Measurements from ENCODE around the gene TUBA4A.
"Not testable (repeated sequence)": the region's sequence is repeated elsewhere in the genome, so short reads cannot be mapped to it uniquely, and the experiment has no call there.

DNA sequence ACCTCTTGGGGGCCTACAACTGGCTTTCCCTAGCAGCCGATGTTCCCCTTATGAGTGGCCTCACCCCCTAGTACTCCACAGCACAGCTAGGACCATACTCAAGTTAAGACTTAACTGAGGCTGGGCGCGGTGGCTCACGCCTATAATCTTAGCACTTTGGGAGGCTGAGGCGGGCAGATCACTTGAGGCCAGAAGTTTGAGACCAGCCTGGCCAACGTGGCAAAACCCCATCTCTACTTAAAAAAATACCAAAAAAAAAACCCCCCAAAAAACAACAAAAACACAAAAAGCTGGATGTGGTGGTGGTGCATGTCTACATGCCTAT lies 33.4 kb upstream of the TUBA4A start:
- TF ChIP-seq, protein P1, sequence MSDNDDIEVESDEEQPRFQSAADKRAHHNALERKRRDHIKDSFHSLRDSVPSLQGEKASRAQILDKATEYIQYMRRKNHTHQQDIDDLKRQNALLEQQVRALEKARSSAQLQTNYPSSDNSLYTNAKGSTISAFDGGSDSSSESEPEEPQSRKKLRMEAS (CRISPR knock-in tag; IDR thresholded peaks at IDR 0.05): not testable (repeated sequence)
- not testable (repeated sequence) for TF ChIP-seq DMBX1 (CRISPR knock-in tag; IDR thresholded peaks at IDR 0.05; ENCODE audit: borderline replicate concordance); NCOA1 (IDR thresholded peaks at IDR 0.05; ENCODE audit: low read depth); ZNF224 (CRISPR knock-in tag; IDR thresholded peaks at IDR 0.05); EP300 (IDR thresholded peaks at IDR 0.05; ENCODE audit: low read length); RFX5 (IDR thresholded peaks at IDR 0.05; ENCODE audit: low read depth, low read length); ARHGAP35 (IDR thresholded peaks at IDR 0.05; ENCODE audit: partially characterized antibody); EGR1 (conservative IDR thresholded peaks at IDR 0.05); RAD21 (CRISPR knock-in tag; conservative IDR thresholded peaks at IDR 0.05 in 1 of 2, IDR thresholded peaks at IDR 0.05 in 1 of 2); FOXA1 (IDR thresholded peaks at IDR 0.05; ENCODE audit: borderline replicate concordance)
- TF ChIP-seq, protein P2, sequence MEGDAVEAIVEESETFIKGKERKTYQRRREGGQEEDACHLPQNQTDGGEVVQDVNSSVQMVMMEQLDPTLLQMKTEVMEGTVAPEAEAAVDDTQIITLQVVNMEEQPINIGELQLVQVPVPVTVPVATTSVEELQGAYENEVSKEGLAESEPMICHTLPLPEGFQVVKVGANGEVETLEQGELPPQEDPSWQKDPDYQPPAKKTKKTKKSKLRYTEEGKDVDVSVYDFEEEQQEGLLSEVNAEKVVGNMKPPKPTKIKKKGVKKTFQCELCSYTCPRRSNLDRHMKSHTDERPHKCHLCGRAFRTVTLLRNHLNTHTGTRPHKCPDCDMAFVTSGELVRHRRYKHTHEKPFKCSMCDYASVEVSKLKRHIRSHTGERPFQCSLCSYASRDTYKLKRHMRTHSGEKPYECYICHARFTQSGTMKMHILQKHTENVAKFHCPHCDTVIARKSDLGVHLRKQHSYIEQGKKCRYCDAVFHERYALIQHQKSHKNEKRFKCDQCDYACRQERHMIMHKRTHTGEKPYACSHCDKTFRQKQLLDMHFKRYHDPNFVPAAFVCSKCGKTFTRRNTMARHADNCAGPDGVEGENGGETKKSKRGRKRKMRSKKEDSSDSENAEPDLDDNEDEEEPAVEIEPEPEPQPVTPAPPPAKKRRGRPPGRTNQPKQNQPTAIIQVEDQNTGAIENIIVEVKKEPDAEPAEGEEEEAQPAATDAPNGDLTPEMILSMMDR (IDR thresholded peaks at IDR 0.05 in 2 of 3, conservative IDR thresholded peaks at IDR 0.05 in 1 of 3; ENCODE audit: insufficient read depth in 2 of 3, low read depth in 1 of 3, low read length in 3 of 3): peak in 1 of 3 experiments; percentile 21; a peak in 1 of 6 replicates
